Peyer's patch (tissue), 4 donors: Measurements from ENCODE around the gene KRTAP10-1. TPM values are rescaled to one million over a fixed set of nuclear protein-coding genes. Genes with fewer than 3 reads are reported as not detected.
A peak's percentile ranks its signal among the peaks of the same experiment; 100 is the strongest.
"Not testable (repeated sequence)": the region's sequence is repeated elsewhere in the genome, so short reads cannot be mapped to it uniquely, and the experiment has no call there.

ENCODE experiments used
- DNase-seq, 3 donors: peaks; one replicate each; pipeline ENCODE4 v3.0.0-alpha.2; 2017 to 2019
- H3K27ac ChIP-seq, 4 donors: fragments of 200-600 bp; sonication (generic); one replicate each; pipeline ENCODE4 v1.5.1; 2016 to 2019
- H3K27me3 ChIP-seq, 2 donors: fragments of 200-600 bp; sonication (generic); one replicate each; pipeline ENCODE4 v1.5.1; 2019
- H3K36me3 ChIP-seq, 3 donors: fragments of 200-600 bp; sonication (generic); one replicate each; pipeline ENCODE4 v1.5.1; 2016 to 2019
- H3K4me1 ChIP-seq, 4 donors: fragments of 200-600 bp; sonication (generic); one replicate each; pipeline ENCODE4 v1.5.1; 2016 to 2019
- H3K4me3 ChIP-seq, 4 donors: fragments of 200-600 bp; sonication (generic); 1 replicate in 3 of 4; 2 replicates in 1 of 4; pipeline ENCODE4 v1.5.1; 2016 to 2019; ENCODE audit warnings: mild to moderate bottlenecking in 1 of 4
- H3K9me3 ChIP-seq, 4 donors: fragments of 200-600 bp; sonication (generic); one replicate each; pipeline ENCODE4 v1.5.1; 2016 to 2019; ENCODE audit warnings: mild to moderate bottlenecking in 1 of 4
- CTCF ChIP-seq, 6 experiments: fragments of 450-650 bp in 4 of 6; fragments of 200-600 bp in 2 of 6; sonication (generic) in 1 of 6; IDR thresholded peaks; one replicate each; pipeline ENCODE4 v1.5.1; 2017 to 2019; ENCODE audit warnings: antibody characterized with exemption in 6 of 6, mild to moderate bottlenecking in 3 of 6, moderate library complexity in 1 of 6
- POLR2A ChIP-seq, 2 donors: fragments of 450-650 bp; IDR thresholded peaks; one replicate each; pipeline ENCODE4 v1.5.1; 2017; ENCODE audit warnings: antibody characterized with exemption in 2 of 2, mild to moderate bottlenecking in 2 of 2, moderate library complexity in 2 of 2
- total RNA-seq, 4 donors: library from RNA; depleted of rRNA; stranded (reverse); fragments of >200 nt; gene quantifications; one replicate each; pipeline ENCODE4 v1.1.0, GENCODE V29; 2016

KRTAP10-1 gene
- total RNA-seq, 4 donors from 2014 or later, result not detected

GRCh38 chr21:44567481-44568171 lies 27.6 kb upstream of the KRTAP10-1 start:
- Histone ChIP-seq H3K27ac (no peak overlapping the region), H3K27me3 (no peaks in the 10 kb centered on the region), H3K36me3 (no peaks in the 10 kb centered on the region), H3K9me3 (peaks cover 0 to 5% (median 0%) of the 10 kb centered on the region in 4 donors), H3K4me1 (peaks cover 0 to 4% (median 0%) of the 10 kb centered on the region in 4 donors), H3K4me3 (no peak overlapping the region)
- peak in 1 of 3 donors; percentile 34 for DNase-seq
- TF ChIP-seq CTCF (IDR thresholded peaks at IDR 0.05), result no peak
- no peak for TF ChIP-seq POLR2A (IDR thresholded peaks at IDR 0.05)

- Histone ChIP-seq H3K36me3 (no peaks in the 10 kb centered on the region), H3K27ac (no peak overlapping the region), H3K4me1 (peaks cover 0 to 4% (median 0%) of the 10 kb centered on the region in 4 donors), H3K9me3 (peaks cover 0 to 4% (median 0%) of the 10 kb centered on the region in 4 donors), H3K4me3 (no peak overlapping the region), H3K27me3 (no peaks in the 10 kb centered on the region)
- TF ChIP-seq CTCF (IDR thresholded peaks at IDR 0.05) (no peak), POLR2A (IDR thresholded peaks at IDR 0.05) (no peak)
- DNase-seq, result no peak
These were observed 26.4 kb upstream of the KRTAP10-1 start for GRCh38 chr21:44566403-44566802.

- TF ChIP-seq CTCF (IDR thresholded peaks at IDR 0.05) (no peak), POLR2A (IDR thresholded peaks at IDR 0.05) (no peak)
These were observed 25.0 kb upstream of the KRTAP10-1 start for GRCh38 chr21:44564886-44565598.

GRCh38 chr21:44564099-44564498 lies 24.1 kb upstream of the KRTAP10-1 start:
- no peak for TF ChIP-seq CTCF (IDR thresholded peaks at IDR 0.05)
- TF ChIP-seq POLR2A (IDR thresholded peaks at IDR 0.05), result no peak
- Histone ChIP-seq H3K27ac (no peak overlapping the region), H3K4me3 (no peak overlapping the region), H3K4me1 (peaks cover 0 to 4% (median 0%) of the 10 kb centered on the region in 4 donors), H3K9me3 (no peaks in the 10 kb centered on the region), H3K36me3 (no peaks in the 10 kb centered on the region), H3K27me3 (no peaks in the 10 kb centered on the region)
- no peak for DNase-seq

More at GRCh38 chr21:44564886-44565598, 25.0 kb upstream of the KRTAP10-1 start:
- H3K27ac ChIP-seq, result no peak overlapping the region
- H3K27me3 ChIP-seq, result no peaks in the 10 kb centered on the region
- no peaks in the 10 kb centered on the region for H3K9me3 ChIP-seq
- no peak for DNase-seq
- H3K4me1 ChIP-seq, result peaks cover 0 to 4% (median 0%) of the 10 kb centered on the region in 4 donors
- H3K36me3 ChIP-seq, result no peaks in the 10 kb centered on the region
- H3K4me3 ChIP-seq, result no peak overlapping the region

- TF ChIP-seq CTCF (IDR thresholded peaks at IDR 0.05), result no peak
- no peak for TF ChIP-seq POLR2A (IDR thresholded peaks at IDR 0.05)
- no peak within 1 kb of the TSS for H3K4me3 ChIP-seq
- H3K9me3 ChIP-seq, result no peaks in the 10 kb centered on the region
- no peak for DNase-seq
- no peaks in the 10 kb centered on the region for H3K4me1 ChIP-seq
- H3K36me3 ChIP-seq, result no peaks in the 10 kb centered on the region
- no peak within 1 kb of the TSS for H3K27ac ChIP-seq
- no peaks in the 10 kb centered on the region for H3K27me3 ChIP-seq
These were observed 18.7 kb upstream of the KRTAP10-1 start, which contains the start of gene KRTAP10-3 for GRCh38 chr21:44558695-44559094. KRTAP10-3 (minus strand) TSS chr21:44558795; CDS start chr21:44558715, 80 bp downstream.

GRCh38 chr21:44558329-44558675 lies 18.3 kb upstream of the KRTAP10-1 start:
- H3K9me3 ChIP-seq, H3K27ac ChIP-seq, H3K27me3 ChIP-seq, DNase-seq, H3K36me3 ChIP-seq, H3K4me1 ChIP-seq, H3K4me3 ChIP-seq: not testable (repeated sequence)
